Measurements from ENCODE around the gene ATP1B2.

DNA sequence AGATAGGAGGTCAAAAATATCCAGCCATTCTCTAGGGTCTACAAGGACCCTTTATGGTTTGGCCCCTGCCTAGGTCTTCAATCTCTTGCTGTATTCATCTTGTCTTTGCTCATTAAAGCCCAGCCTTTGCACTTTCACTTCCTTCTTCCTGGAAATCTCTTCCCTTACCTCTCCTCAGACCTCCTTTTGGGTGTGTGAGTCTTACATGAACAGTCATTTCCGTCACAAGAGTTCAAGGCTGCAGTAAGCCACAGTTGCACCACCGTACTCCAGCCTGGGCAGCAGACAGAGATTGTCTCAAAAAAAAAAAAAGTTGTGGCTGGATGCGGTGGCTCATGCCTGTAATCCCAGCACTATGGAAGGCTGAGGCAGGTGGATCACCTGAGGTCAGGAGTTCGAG is 6.0 kb upstream of the ATP1B2 start:
- TF ChIP-seq, protein P1, sequence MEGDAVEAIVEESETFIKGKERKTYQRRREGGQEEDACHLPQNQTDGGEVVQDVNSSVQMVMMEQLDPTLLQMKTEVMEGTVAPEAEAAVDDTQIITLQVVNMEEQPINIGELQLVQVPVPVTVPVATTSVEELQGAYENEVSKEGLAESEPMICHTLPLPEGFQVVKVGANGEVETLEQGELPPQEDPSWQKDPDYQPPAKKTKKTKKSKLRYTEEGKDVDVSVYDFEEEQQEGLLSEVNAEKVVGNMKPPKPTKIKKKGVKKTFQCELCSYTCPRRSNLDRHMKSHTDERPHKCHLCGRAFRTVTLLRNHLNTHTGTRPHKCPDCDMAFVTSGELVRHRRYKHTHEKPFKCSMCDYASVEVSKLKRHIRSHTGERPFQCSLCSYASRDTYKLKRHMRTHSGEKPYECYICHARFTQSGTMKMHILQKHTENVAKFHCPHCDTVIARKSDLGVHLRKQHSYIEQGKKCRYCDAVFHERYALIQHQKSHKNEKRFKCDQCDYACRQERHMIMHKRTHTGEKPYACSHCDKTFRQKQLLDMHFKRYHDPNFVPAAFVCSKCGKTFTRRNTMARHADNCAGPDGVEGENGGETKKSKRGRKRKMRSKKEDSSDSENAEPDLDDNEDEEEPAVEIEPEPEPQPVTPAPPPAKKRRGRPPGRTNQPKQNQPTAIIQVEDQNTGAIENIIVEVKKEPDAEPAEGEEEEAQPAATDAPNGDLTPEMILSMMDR (conservative IDR thresholded peaks at IDR 0.05): no peak
- no peak for TF ChIP-seq EZH2 (IDR thresholded peaks at IDR 0.05; ENCODE audit: low read depth)
